HG03460 (cell line): Measurements from ENCODE around the gene PRPSAP2.
"Not testable (repeated sequence)": the region's sequence is repeated elsewhere in the genome, so short reads cannot be mapped to it uniquely, and the experiment has no call there.

ENCODE experiments used
- ATAC-seq: cut with Tn5 transposase; IDR thresholded peaks from one replicate; pipeline ENCODE4 v1.9.1; 2021; ENCODE audit not compliant: unreplicated experiment

The PRPSAP2 gene

GRCh38 chr17:18888766-18889290 is 30.9 kb downstream of the PRPSAP2 start:
- ATAC-seq = no peak

- ATAC-seq = no peak
Measured at GRCh38 chr17:18889658-18890057, 31.7 kb downstream of the PRPSAP2 start.

- no peak for ATAC-seq
Measured at GRCh38 chr17:18891541-18891940, 33.6 kb downstream of the PRPSAP2 start.

GRCh38 chr17:18896146-18896545 is 38.2 kb downstream of the PRPSAP2 start:
- no peak for ATAC-seq

GRCh38 chr17:18896947-18897346 is 39.0 kb downstream of the PRPSAP2 start:
- no peak for ATAC-seq

- ATAC-seq = no peak
Measured at GRCh38 chr17:18904482-18904881, 46.6 kb downstream of the PRPSAP2 start.

GRCh38 chr17:18905226-18905625 is 47.3 kb downstream of the PRPSAP2 start:
- no peak for ATAC-seq

- ATAC-seq = no peak
Measured at GRCh38 chr17:18910326-18910725, 52.4 kb downstream of the PRPSAP2 start.

GRCh38 chr17:18910881-18911280 is 53.0 kb downstream of the PRPSAP2 start:
- no peak for ATAC-seq

GRCh38 chr17:18916816-18917500 is 59.0 kb downstream of the PRPSAP2 start:
- ATAC-seq = no peak

GRCh38 chr17:18917506-18918032 is 59.6 kb downstream of the PRPSAP2 start:
- ATAC-seq = no peak

GRCh38 chr17:18919963-18920362 is 62.0 kb downstream of the PRPSAP2 start:
- no peak for ATAC-seq

- ATAC-seq = no peak
Measured at GRCh38 chr17:18920911-18921441, 63.0 kb downstream of the PRPSAP2 start.

- ATAC-seq = no peak
Measured at GRCh38 chr17:18921485-18921884, 63.6 kb downstream of the PRPSAP2 start.

GRCh38 chr17:18921912-18922451 is 64.1 kb downstream of the PRPSAP2 start:
- ATAC-seq = peak; percentile 74

GRCh38 chr17:18922596-18922995 is 64.7 kb downstream of the PRPSAP2 start:
- not testable (repeated sequence) for ATAC-seq

GRCh38 chr17:18925187-18925586 is 67.3 kb downstream of the PRPSAP2 start:
- ATAC-seq = no peak

GRCh38 chr17:18928628-18929125 is 70.7 kb downstream of the PRPSAP2 start:
- no peak for ATAC-seq

GRCh38 chr17:18932360-18933055 is 74.6 kb downstream of the PRPSAP2 start:
- ATAC-seq = no peak

GRCh38 chr17:18933102-18934058 is 75.4 kb downstream of the PRPSAP2 start:
- no peak for ATAC-seq
